ENCODE results near the gene P2RX4.
"Not testable (repeated sequence)": the region's sequence is repeated elsewhere in the genome, so short reads cannot be mapped to it uniquely, and the experiment has no call there.

P2RX4 gene

GRCh38 chr12:121279507-121279915, 69.6 kb downstream of the P2RX4 start:
- no peak for DNase-seq

GRCh38 chr12:121280531-121280930, 70.6 kb downstream of the P2RX4 start:
- not testable (repeated sequence) for DNase-seq

- not testable (repeated sequence) for DNase-seq
Measured at GRCh38 chr12:121281116-121281515, 71.2 kb downstream of the P2RX4 start.

GRCh38 chr12:121282072-121282742, 72.3 kb downstream of the P2RX4 start:
- no peak for DNase-seq

GRCh38 chr12:121282910-121283309, 73.0 kb downstream of the P2RX4 start:
- not testable (repeated sequence) for DNase-seq

- no peak for DNase-seq
Measured at GRCh38 chr12:121283388-121283787, 73.5 kb downstream of the P2RX4 start.
